ENCODE measurements around the gene SLC16A6. TPM values are rescaled to one million over a fixed set of nuclear protein-coding genes. Genes with fewer than 3 reads are reported as not detected.

Gene SLC16A6
- total RNA-seq, 4 donors from 2014 or later, result 2.7 to 10.0 (median 5.1) TPM

DNA sequence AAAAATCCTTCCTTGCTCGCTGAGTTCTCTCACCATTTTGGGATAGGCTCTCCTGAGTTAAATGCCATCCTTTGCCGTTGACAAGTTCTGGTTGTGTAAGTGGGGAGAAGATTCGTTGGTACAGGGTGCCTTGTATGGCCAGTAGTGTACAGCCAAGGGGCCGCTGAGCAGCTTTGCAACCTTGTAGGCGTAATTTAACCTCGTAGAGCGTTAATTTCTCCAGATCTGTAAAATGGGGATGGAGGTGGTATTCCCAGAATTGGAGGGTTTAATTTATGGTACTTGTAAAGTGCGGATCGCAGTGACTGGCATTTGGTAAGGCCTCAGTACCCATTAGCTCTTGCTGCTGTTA, 1.7 kb upstream of the SLC16A6 start:
- no peak for DNase-seq (ENCODE audit: low spot score in 2 of 2)
- Histone ChIP-seq H3K36me3 (no peaks in the 10 kb centered on the region), H3K27ac (peak overlapping the region; percentile 85), H3K9me3 (no peaks in the 10 kb centered on the region), H3K27me3 (no peaks in the 10 kb centered on the region), H3K4me1 (peaks cover 64% of the 10 kb centered on the region), H3K4me3 (peak overlapping the region; percentile 83)
- 50% methylated on average over 9 of the region's 9 CpGs for WGBS
- TF ChIP-seq, protein P1, sequence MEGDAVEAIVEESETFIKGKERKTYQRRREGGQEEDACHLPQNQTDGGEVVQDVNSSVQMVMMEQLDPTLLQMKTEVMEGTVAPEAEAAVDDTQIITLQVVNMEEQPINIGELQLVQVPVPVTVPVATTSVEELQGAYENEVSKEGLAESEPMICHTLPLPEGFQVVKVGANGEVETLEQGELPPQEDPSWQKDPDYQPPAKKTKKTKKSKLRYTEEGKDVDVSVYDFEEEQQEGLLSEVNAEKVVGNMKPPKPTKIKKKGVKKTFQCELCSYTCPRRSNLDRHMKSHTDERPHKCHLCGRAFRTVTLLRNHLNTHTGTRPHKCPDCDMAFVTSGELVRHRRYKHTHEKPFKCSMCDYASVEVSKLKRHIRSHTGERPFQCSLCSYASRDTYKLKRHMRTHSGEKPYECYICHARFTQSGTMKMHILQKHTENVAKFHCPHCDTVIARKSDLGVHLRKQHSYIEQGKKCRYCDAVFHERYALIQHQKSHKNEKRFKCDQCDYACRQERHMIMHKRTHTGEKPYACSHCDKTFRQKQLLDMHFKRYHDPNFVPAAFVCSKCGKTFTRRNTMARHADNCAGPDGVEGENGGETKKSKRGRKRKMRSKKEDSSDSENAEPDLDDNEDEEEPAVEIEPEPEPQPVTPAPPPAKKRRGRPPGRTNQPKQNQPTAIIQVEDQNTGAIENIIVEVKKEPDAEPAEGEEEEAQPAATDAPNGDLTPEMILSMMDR (IDR thresholded peaks at IDR 0.05), result no peak
- TF ChIP-seq POLR2A (IDR thresholded peaks at IDR 0.05), result no peak
- no peak for TF ChIP-seq POLR2AphosphoS5 (IDR thresholded peaks at IDR 0.05)
- no peak for TF ChIP-seq EP300 (IDR thresholded peaks at IDR 0.05)

DNA sequence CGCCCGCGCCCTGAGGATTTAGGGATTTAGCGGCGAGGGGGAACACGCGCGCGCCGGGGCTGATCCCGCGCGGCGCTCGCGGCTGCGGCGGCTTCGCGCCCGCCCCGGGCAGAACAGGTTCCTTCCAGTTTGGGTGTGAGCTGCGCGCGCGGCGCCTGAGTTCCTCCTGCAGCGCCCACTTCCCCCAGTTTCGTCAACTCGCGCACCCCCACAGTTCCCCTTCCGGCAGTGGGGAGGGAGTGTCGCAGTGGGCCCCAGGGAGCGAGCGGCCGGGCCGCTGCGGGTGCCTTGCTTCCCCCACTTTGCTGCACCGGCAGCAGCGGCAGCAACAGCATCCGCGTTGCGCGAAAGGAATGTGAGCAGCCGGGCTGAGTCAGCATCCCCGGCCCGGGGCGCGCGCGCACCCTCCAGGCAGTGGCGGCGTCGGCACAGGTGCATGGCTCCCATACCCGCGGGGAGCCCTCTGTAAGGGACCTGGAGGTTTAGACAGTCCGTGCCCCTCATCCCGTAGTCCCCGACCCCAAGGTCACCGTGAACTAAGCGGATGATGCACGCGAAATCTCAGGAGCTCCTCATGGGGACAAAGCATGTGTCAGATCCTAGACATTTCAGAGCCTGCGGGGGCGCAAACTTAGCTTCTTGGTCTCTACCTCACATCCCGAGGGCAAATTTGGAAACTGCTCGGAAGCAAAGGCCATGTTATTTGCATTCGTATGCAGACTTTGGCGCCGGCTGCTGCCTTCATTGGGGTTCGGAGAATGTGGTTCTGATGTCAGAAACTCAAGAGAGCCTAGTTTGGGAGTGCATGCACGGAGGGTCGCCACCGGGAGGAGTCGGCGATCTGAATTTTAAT, 1.1 kb upstream of the SLC16A6 start:
- Histone ChIP-seq H3K4me3 (peak overlapping the region; percentile 83), H3K9me3 (no peaks in the 10 kb centered on the region), H3K36me3 (no peaks in the 10 kb centered on the region), H3K27me3 (no peaks in the 10 kb centered on the region), H3K27ac (peak overlapping the region; percentile 85), H3K4me1 (peaks cover 58% of the 10 kb centered on the region)
- TF ChIP-seq, protein P1 (IDR thresholded peaks at IDR 0.05), result no peak
- TF ChIP-seq POLR2A (IDR thresholded peaks at IDR 0.05), result peak in 1 of 2 donors; percentile 57
- no peak for TF ChIP-seq EP300 (IDR thresholded peaks at IDR 0.05)
- TF ChIP-seq POLR2AphosphoS5 (IDR thresholded peaks at IDR 0.05), result peak in 2 of 3 donors; percentile 51 to 61
- under 1% methylated on average over 58 of the region's 76 CpGs for WGBS
- DNase-seq (ENCODE audit: low spot score in 2 of 2), result peak; percentile 84 to 85

DNA sequence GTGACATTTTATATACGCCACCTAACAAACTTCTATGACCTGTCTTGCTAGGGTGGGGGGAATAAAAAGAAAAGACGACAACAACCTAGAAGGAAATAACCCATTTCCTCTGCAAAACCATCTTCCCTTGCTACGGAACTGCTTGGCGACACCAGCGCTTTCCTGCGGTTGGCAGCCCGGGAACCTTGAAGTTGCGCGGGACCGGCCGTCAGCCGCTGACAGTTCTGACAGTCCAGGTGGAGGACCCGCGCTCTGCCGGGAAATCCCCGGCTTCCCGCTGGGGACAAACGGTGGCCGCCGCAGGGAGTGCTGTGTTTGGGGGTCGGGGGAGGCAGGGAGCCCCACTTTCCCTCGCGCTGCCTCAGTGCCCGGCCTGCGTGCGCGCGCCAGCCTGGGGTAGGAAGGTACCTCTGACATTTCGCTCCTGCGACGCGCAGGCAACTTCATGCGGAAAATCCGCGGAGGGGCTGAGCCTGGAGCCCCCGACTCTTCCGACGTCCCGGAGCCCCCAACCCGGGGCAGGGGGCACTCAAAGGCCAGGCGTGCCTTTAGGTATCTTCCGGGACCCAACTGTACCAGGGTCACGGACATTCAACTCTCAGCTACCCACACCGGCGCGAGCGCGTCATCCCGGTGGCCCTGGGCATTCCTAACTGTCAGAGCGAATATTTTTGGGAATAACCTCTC, 516 bp downstream of the SLC16A6 start:
- Histone ChIP-seq H3K27me3 (no peaks in the 10 kb centered on the region), H3K9me3 (no peaks in the 10 kb centered on the region), H3K4me3 (peak overlapping the region; percentile 83), H3K36me3 (no peaks in the 10 kb centered on the region), H3K4me1 (peaks cover 46% of the 10 kb centered on the region), H3K27ac (peak overlapping the region; percentile 85)
- under 1% methylated on average over 31 of the region's 50 CpGs for WGBS
- DNase-seq (ENCODE audit: low spot score in 2 of 2), result no peak
- TF ChIP-seq, protein P1 (IDR thresholded peaks at IDR 0.05), result no peak
- TF ChIP-seq POLR2AphosphoS5 (IDR thresholded peaks at IDR 0.05) (no peak), EP300 (IDR thresholded peaks at IDR 0.05) (no peak), POLR2A (IDR thresholded peaks at IDR 0.05) (no peak)

DNA sequence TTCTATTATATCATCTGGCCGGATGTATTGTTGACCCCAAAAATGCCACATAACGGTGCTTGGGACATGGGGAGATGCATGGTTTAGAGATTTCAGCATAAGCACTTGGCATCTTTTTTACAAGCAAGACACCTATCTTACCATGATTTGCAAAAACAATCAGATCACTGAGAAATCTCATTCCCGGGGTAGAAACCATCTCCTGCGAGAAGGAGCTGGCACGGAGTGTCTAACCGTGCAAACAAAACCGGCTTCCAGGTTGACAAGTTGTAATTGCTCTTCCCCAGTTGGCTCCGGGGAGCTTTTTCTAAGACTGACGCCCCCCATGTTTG, 1.0 kb downstream of the SLC16A6 start:
- Histone ChIP-seq H3K27me3 (no peaks in the 10 kb centered on the region), H3K27ac (peak overlapping the region; percentile 85), H3K9me3 (no peaks in the 10 kb centered on the region), H3K4me1 (peaks cover 46% of the 10 kb centered on the region), H3K36me3 (no peaks in the 10 kb centered on the region), H3K4me3 (peak overlapping the region; percentile 83)
- no peak for TF ChIP-seq EP300 (IDR thresholded peaks at IDR 0.05)
- no peak for DNase-seq (ENCODE audit: low spot score in 2 of 2)
- 24% methylated on average over 9 of the region's 9 CpGs for WGBS

DNA sequence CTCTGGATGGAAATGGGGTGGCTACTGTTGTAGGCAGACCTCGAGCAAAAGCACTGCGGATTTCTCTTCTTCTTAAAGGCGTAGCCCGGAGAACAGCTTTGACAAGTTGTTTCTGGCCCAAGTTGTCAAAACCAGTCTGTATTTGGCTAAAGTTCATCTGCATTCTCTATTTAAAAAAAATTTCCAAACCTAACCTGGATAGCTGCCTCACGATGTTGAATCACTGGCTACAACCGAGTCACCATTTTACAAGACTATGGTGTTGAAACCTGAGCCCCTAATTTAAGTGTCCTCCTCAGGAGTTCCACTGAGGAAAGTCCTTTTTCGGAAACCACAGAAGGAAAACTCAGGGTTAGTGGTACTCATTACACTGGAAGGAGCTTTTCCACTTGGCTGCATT, 1.5 kb downstream of the SLC16A6 start:
- WGBS, result 51% methylated on average over 7 of the region's 7 CpGs
- H3K4me3 ChIP-seq, result peak overlapping the region; percentile 83
- peak overlapping the region; percentile 7 for H3K27ac ChIP-seq

More for the DNA sequence above, 1.5 kb downstream of the SLC16A6 start:
- Histone ChIP-seq H3K27me3 (no peaks in the 10 kb centered on the region), H3K4me1 (peaks cover 46% of the 10 kb centered on the region), H3K36me3 (no peaks in the 10 kb centered on the region), H3K9me3 (no peaks in the 10 kb centered on the region)
- no peak for TF ChIP-seq EP300 (IDR thresholded peaks at IDR 0.05)
- no peak for TF ChIP-seq POLR2A (IDR thresholded peaks at IDR 0.05)
- no peak for TF ChIP-seq POLR2AphosphoS5 (IDR thresholded peaks at IDR 0.05)
- TF ChIP-seq, protein P1 (IDR thresholded peaks at IDR 0.05), result no peak
- peak in 1 of 2 donors; percentile 18 for DNase-seq (ENCODE audit: low spot score in 2 of 2)

Data from suprapubic skin (tissue), 4 donors.